ENCODE measurements around the gene ERBB2. TPM values are rescaled to one million over a fixed set of nuclear protein-coding genes. Genes with fewer than 3 reads are reported as not detected.

ERBB2 gene
- total and polyA plus RNA-seq, 2 of the 13 experiments (the other 11 are each of a cell fraction or from before 2014, with no cell fraction given): 57.7 to 64.1 TPM

DNA sequence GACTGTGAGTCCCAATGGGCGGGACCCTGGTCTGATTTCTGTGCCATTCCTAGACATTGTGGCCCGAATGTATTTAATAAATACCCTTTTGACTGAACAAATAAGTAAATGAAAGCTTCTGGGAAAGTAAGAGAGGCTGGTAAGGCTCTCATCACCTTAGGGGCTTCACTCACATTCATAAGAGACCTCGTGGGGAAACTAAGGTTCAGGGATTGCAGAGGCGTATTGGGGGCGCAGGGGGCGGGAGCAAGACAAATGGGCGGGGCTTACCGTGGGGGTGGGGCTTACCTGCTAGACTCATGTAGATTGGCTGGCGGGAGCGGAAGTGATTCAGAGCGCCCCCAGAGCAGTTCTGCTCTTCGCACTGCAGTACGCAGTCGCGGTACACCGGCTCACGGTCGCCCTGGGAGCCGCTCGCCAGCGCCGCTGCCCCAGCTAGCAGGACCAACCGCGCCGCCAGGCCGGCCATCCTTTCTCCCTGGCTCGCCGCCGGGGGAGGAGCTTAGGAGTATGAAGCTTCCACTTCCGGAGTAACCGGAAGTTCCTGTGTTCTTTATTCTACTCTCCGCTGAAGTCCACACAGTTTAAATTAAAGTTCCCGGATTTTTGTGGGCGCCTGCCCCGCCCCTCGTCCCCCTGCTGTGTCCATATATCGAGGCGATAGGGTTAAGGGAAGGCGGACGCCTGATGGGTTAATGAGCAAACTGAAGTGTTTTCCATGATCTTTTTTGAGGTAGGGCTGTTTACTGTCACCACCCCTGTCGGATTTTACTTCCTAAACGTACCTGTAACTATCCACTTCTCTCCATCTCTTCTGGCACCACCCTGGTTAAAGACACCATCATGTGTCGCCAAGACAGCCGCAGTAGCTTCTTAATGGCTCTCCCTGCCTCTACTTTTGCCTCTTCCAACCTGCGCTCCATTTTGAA is 12.1 kb upstream of the ERBB2 start, which contains the start of gene PGAP3 (continued):
- TF ChIP-seq, protein P1, sequence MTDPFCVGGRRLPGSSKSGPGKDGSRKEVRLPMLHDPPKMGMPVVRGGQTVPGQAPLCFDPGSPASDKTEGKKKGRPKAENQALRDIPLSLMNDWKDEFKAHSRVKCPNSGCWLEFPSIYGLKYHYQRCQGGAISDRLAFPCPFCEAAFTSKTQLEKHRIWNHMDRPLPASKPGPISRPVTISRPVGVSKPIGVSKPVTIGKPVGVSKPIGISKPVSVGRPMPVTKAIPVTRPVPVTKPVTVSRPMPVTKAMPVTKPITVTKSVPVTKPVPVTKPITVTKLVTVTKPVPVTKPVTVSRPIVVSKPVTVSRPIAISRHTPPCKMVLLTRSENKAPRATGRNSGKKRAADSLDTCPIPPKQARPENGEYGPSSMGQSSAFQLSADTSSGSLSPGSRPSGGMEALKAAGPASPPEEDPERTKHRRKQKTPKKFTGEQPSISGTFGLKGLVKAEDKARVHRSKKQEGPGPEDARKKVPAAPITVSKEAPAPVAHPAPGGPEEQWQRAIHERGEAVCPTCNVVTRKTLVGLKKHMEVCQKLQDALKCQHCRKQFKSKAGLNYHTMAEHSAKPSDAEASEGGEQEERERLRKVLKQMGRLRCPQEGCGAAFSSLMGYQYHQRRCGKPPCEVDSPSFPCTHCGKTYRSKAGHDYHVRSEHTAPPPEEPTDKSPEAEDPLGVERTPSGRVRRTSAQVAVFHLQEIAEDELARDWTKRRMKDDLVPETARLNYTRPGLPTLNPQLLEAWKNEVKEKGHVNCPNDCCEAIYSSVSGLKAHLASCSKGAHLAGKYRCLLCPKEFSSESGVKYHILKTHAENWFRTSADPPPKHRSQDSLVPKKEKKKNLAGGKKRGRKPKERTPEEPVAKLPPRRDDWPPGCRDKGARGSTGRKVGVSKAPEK (CRISPR knock-in tag; IDR thresholded peaks at IDR 0.05; ENCODE audit: borderline replicate concordance): no peak
- peak; percentile 83 for TF ChIP-seq SALL1 (CRISPR knock-in tag; IDR thresholded peaks at IDR 0.05)
- TF ChIP-seq HMG20A (CRISPR knock-in tag; IDR thresholded peaks at IDR 0.05; ENCODE audit: borderline replicate concordance): no peak
- TF ChIP-seq KAT7 (CRISPR knock-in tag; IDR thresholded peaks at IDR 0.05; ENCODE audit: borderline replicate concordance): no peak; the same call in 1 of the 2 replicates
- no peak for TF ChIP-seq ZFP41 (CRISPR knock-in tag; IDR thresholded peaks at IDR 0.05; ENCODE audit: borderline replicate concordance)
- no peak for TF ChIP-seq EED (CRISPR knock-in tag; IDR thresholded peaks at IDR 0.05)
- TF ChIP-seq, protein P2, sequence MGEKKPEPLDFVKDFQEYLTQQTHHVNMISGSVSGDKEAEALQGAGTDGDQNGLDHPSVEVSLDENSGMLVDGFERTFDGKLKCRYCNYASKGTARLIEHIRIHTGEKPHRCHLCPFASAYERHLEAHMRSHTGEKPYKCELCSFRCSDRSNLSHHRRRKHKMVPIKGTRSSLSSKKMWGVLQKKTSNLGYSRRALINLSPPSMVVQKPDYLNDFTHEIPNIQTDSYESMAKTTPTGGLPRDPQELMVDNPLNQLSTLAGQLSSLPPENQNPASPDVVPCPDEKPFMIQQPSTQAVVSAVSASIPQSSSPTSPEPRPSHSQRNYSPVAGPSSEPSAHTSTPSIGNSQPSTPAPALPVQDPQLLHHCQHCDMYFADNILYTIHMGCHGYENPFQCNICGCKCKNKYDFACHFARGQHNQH (CRISPR knock-in tag; IDR thresholded peaks at IDR 0.05): peak; percentile 85
- TF ChIP-seq GTF2F1 (IDR thresholded peaks at IDR 0.05; ENCODE audit: low read length): no peak
- 0 out of 2 replicates have a peak, but pooled peaks have one; percentile 54 for TF ChIP-seq CBFB (CRISPR knock-in tag; IDR thresholded peaks at IDR 0.05)
- TF ChIP-seq ZNF282 (IDR thresholded peaks at IDR 0.05; ENCODE audit: partially characterized antibody): no peak
- TF ChIP-seq, protein P3, sequence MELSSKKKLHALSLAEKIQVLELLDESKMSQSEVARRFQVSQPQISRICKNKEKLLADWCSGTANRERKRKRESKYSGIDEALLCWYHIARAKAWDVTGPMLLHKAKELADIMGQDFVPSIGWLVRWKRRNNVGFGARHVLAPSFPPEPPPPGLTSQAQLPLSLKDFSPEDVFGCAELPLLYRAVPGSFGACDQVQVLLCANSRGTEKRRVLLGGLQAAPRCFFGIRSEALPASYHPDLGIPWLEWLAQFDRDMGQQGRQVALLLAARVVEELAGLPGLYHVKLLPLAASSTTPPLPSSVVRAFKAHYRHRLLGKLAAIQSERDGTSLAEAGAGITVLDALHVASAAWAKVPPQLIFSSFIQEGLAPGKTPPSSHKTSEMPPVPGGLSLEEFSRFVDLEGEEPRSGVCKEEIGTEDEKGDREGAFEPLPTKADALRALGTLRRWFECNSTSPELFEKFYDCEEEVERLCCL (CRISPR knock-in tag; IDR thresholded peaks at IDR 0.05; ENCODE audit: borderline replicate concordance): no peak
- no peak for TF ChIP-seq NFRKB (IDR thresholded peaks at IDR 0.05)
- peak; percentile 1; the same call in 1 of the 2 replicates for TF ChIP-seq RCOR2 (CRISPR knock-in tag; IDR thresholded peaks at IDR 0.05)
- TF ChIP-seq SIN3A (IDR thresholded peaks at IDR 0.05; ENCODE audit: borderline replicate concordance, low read depth, low read length): peak; percentile 64; the same call in 1 of the 2 replicates
- TF ChIP-seq ZNF274 (CRISPR knock-in tag; IDR thresholded peaks at IDR 0.05): no peak
- TF ChIP-seq ZNF550 (CRISPR knock-in tag; IDR thresholded peaks at IDR 0.05; ENCODE audit: borderline replicate concordance): no peak; the same call in 1 of the 2 replicates
- TF ChIP-seq, protein P4, sequence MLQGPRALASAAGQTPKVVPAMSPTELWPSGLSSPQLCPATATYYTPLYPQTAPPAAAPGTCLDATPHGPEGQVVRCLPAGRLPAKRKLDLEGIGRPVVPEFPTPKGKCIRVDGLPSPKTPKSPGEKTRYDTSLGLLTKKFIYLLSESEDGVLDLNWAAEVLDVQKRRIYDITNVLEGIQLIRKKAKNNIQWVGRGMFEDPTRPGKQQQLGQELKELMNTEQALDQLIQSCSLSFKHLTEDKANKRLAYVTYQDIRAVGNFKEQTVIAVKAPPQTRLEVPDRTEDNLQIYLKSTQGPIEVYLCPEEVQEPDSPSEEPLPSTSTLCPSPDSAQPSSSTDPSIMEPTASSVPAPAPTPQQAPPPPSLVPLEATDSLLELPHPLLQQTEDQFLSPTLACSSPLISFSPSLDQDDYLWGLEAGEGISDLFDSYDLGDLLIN (CRISPR knock-in tag; IDR thresholded peaks at IDR 0.05; ENCODE audit: borderline replicate concordance): peak; percentile 63; the same call in 1 of the 2 replicates
- TF ChIP-seq, protein P5, sequence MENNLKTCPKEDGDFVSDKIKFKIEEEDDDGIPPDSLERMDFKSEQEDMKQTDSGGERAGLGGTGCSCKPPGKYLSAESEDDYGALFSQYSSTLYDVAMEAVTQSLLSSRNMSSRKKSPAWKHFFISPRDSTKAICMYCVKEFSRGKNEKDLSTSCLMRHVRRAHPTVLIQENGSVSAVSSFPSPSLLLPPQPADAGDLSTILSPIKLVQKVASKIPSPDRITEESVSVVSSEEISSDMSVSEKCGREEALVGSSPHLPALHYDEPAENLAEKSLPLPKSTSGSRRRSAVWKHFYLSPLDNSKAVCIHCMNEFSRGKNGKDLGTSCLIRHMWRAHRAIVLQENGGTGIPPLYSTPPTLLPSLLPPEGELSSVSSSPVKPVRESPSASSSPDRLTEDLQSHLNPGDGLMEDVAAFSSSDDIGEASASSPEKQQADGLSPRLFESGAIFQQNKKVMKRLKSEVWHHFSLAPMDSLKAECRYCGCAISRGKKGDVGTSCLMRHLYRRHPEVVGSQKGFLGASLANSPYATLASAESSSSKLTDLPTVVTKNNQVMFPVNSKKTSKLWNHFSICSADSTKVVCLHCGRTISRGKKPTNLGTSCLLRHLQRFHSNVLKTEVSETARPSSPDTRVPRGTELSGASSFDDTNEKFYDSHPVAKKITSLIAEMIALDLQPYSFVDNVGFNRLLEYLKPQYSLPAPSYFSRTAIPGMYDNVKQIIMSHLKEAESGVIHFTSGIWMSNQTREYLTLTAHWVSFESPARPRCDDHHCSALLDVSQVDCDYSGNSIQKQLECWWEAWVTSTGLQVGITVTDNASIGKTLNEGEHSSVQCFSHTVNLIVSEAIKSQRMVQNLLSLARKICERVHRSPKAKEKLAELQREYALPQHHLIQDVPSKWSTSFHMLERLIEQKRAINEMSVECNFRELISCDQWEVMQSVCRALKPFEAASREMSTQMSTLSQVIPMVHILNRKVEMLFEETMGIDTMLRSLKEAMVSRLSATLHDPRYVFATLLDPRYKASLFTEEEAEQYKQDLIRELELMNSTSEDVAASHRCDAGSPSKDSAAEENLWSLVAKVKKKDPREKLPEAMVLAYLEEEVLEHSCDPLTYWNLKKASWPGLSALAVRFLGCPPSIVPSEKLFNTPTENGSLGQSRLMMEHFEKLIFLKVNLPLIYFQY (CRISPR knock-in tag; IDR thresholded peaks at IDR 0.05; ENCODE audit: borderline replicate concordance): peak; percentile 66; the same call in 1 of the 2 replicates
